ENCODE measurements around the gene NPW.

NPW gene

DNA sequence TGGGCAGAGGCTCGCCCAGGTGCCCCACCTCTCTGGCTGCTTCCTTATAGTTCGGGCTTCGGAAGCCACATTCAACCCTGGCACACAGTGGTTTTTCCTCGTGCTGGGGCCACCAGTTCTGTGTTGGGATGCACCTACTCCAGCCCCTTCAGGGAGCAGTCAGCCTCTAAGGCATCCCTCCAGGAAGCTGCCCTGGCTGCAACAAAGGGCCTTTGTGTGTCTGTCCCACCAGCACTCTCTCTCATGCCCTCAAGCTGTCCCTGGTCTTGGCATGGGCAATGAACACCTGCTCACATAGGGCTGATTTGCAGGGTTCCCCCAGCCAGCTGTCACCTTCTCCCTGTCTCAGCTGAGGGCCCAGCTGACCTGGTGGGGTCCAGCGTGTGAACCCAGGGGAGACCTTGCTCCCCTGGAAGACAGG is 37.6 kb upstream of the NPW start (continued):
- TF ChIP-seq, protein P1, sequence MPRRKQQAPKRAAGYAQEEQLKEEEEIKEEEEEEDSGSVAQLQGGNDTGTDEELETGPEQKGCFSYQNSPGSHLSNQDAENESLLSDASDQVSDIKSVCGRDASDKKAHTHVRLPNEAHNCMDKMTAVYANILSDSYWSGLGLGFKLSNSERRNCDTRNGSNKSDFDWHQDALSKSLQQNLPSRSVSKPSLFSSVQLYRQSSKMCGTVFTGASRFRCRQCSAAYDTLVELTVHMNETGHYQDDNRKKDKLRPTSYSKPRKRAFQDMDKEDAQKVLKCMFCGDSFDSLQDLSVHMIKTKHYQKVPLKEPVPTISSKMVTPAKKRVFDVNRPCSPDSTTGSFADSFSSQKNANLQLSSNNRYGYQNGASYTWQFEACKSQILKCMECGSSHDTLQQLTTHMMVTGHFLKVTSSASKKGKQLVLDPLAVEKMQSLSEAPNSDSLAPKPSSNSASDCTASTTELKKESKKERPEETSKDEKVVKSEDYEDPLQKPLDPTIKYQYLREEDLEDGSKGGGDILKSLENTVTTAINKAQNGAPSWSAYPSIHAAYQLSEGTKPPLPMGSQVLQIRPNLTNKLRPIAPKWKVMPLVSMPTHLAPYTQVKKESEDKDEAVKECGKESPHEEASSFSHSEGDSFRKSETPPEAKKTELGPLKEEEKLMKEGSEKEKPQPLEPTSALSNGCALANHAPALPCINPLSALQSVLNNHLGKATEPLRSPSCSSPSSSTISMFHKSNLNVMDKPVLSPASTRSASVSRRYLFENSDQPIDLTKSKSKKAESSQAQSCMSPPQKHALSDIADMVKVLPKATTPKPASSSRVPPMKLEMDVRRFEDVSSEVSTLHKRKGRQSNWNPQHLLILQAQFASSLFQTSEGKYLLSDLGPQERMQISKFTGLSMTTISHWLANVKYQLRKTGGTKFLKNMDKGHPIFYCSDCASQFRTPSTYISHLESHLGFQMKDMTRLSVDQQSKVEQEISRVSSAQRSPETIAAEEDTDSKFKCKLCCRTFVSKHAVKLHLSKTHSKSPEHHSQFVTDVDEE (CRISPR knock-in tag; IDR thresholded peaks at IDR 0.05) = no peak
- TF ChIP-seq ZFP3 (CRISPR knock-in tag; IDR thresholded peaks at IDR 0.05) (no peak), TCF4 (CRISPR knock-in tag; IDR thresholded peaks at IDR 0.05; ENCODE audit: borderline replicate concordance) (no peak), ARNTL (CRISPR knock-in tag; IDR thresholded peaks at IDR 0.05; ENCODE audit: borderline replicate concordance, low read depth) (no peak), ISL1 (CRISPR knock-in tag; IDR thresholded peaks at IDR 0.05) (no peak), OSR1 (CRISPR knock-in tag; IDR thresholded peaks at IDR 0.05) (no peak), SNAI2 (CRISPR knock-in tag; IDR thresholded peaks at IDR 0.05) (no peak), ZNF8 (CRISPR knock-in tag; IDR thresholded peaks at IDR 0.05) (no peak), TOX (CRISPR knock-in tag; IDR thresholded peaks at IDR 0.05; ENCODE audit: borderline replicate concordance) (no peak)
- TF ChIP-seq, protein P2, sequence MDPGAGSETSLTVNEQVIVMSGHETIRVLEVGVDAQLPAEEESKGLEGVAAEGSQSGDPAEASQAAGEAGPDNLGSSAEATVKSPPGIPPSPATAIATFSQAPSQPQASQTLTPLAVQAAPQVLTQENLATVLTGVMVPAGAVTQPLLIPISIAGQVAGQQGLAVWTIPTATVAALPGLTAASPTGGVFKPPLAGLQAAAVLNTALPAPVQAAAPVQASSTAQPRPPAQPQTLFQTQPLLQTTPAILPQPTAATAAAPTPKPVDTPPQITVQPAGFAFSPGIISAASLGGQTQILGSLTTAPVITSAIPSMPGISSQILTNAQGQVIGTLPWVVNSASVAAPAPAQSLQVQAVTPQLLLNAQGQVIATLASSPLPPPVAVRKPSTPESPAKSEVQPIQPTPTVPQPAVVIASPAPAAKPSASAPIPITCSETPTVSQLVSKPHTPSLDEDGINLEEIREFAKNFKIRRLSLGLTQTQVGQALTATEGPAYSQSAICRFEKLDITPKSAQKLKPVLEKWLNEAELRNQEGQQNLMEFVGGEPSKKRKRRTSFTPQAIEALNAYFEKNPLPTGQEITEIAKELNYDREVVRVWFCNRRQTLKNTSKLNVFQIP (CRISPR knock-in tag; IDR thresholded peaks at IDR 0.05; ENCODE audit: borderline replicate concordance, low read depth) = no peak

DNA sequence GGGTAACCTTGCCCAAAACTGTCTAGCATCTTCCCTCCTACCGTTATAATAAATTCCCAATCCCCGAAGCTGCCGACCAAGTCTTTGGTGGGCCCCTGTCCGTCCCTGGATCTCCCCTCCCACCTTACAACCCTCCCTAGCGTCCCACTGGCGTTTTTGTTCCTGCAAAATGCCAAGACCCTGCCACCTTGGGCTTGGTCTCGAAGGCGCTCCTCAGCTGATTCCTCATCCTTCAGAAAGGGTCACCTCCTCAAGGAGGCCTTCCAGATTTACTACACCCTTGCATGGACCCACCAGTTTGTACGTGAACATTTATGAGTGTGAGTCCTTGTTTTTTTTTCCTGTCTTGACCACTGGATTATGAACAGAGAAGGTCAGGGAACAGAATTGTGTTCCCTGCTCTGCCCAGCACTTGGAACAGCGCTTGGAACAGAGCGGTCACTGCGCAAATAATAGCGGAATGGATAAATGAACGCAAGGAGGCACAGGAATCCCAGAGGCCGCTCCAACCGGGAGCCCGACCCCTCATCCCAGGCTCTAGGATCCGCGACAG is 36.5 kb upstream of the NPW start:
- ATAC-seq = no peak
- TF ChIP-seq TCF4 (CRISPR knock-in tag; IDR thresholded peaks at IDR 0.05; ENCODE audit: borderline replicate concordance) = 0 out of 2 replicates have a peak, but pooled peaks have one; percentile 11
- no peak for TF ChIP-seq ZFP3 (CRISPR knock-in tag; IDR thresholded peaks at IDR 0.05)
- no peak for TF ChIP-seq ZFP30 (CRISPR knock-in tag; IDR thresholded peaks at IDR 0.05)

DNA sequence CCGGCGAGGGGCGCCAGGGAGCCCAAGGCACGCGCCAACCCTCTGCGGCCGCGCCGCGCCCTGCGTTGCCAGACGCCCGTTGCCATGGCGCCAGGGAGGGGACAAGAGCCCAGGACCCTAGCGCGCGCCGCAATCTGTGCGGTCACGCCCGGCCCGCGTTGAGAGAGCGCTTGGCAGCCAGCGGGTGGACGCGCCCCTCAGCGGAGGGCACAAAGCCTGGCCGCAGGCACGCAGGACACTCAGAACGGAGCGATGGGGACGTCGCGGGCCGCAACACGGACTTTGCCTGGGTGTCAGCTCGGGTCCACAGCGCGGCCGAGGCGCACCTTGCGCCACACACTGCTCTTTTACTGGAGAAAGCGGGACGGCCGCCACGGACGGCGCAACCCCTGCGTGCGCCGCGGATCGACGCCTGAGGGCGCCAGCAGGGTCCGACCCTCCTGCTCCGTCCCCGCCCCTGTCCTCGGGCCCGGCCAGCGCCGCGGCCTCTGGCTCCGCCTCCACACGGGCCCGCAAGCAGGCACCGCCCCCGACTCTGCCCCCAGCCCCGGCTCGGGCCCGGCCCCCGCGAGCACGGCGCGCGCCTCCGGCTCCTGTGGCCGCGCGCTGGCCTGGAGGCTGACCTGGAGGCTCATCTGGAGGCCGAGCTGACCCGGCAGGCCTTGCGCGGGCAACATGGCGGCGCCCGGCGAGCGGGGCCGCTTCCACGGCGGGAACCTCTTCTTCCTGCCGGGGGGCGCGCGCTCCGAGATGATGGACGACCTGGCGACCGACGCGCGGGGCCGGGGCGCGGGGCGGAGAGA is 35.8 kb upstream of the NPW start, which contains the start of gene GFER:
GFER (plus strand) TSS at position 650 of the 803 bp plus-strand sequence; CDS start at position 676, 26 bp downstream.
- peak; percentile 91 for ATAC-seq
- 0 out of 2 replicates have a peak, but pooled peaks have one; percentile 10 for TF ChIP-seq ZC3H10 (CRISPR knock-in tag; IDR thresholded peaks at IDR 0.05)
- no peak for TF ChIP-seq RARB (CRISPR knock-in tag; IDR thresholded peaks at IDR 0.05)
- TF ChIP-seq BACH2 (CRISPR knock-in tag; IDR thresholded peaks at IDR 0.05; ENCODE audit: borderline replicate concordance) = no peak
- TF ChIP-seq ESRRG (CRISPR knock-in tag; IDR thresholded peaks at IDR 0.05) = no peak
- TF ChIP-seq ZNF565 (CRISPR knock-in tag; conservative IDR thresholded peaks at IDR 0.05; ENCODE audit: low read depth) = peak; percentile 72; the same call in 1 of the 2 replicates
- no peak for TF ChIP-seq ARNTL (CRISPR knock-in tag; IDR thresholded peaks at IDR 0.05; ENCODE audit: borderline replicate concordance, low read depth)
- TF ChIP-seq ZNF8 (CRISPR knock-in tag; IDR thresholded peaks at IDR 0.05) = no peak
- TF ChIP-seq PPARA (CRISPR knock-in tag; IDR thresholded peaks at IDR 0.05; ENCODE audit: borderline replicate concordance) = no peak
- TF ChIP-seq SNAI2 (CRISPR knock-in tag; IDR thresholded peaks at IDR 0.05) = peak; percentile 94
- TF ChIP-seq ZFP3 (CRISPR knock-in tag; IDR thresholded peaks at IDR 0.05) = peak; percentile 70; the same call in 1 of the 2 replicates
- peak; percentile 77; the same call in 1 of the 2 replicates for TF ChIP-seq GLIS3 (CRISPR knock-in tag; IDR thresholded peaks at IDR 0.05)
- TF ChIP-seq ZFP30 (CRISPR knock-in tag; IDR thresholded peaks at IDR 0.05) = peak; percentile 26; the same call in 1 of the 2 replicates
- TF ChIP-seq, protein P3, sequence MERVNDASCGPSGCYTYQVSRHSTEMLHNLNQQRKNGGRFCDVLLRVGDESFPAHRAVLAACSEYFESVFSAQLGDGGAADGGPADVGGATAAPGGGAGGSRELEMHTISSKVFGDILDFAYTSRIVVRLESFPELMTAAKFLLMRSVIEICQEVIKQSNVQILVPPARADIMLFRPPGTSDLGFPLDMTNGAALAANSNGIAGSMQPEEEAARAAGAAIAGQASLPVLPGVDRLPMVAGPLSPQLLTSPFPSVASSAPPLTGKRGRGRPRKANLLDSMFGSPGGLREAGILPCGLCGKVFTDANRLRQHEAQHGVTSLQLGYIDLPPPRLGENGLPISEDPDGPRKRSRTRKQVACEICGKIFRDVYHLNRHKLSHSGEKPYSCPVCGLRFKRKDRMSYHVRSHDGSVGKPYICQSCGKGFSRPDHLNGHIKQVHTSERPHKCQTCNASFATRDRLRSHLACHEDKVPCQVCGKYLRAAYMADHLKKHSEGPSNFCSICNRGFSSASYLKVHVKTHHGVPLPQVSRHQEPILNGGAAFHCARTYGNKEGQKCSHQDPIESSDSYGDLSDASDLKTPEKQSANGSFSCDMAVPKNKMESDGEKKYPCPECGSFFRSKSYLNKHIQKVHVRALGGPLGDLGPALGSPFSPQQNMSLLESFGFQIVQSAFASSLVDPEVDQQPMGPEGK (CRISPR knock-in tag; IDR thresholded peaks at IDR 0.05; ENCODE audit: borderline replicate concordance) = no peak
- TF ChIP-seq, protein P1 (CRISPR knock-in tag; IDR thresholded peaks at IDR 0.05) = peak; percentile 89
- no peak; the same call in 1 of the 2 replicates for TF ChIP-seq ZNF70 (CRISPR knock-in tag; IDR thresholded peaks at IDR 0.05)
- TF ChIP-seq TCF4 (CRISPR knock-in tag; IDR thresholded peaks at IDR 0.05; ENCODE audit: borderline replicate concordance) = no peak
- no peak for TF ChIP-seq OSR1 (CRISPR knock-in tag; IDR thresholded peaks at IDR 0.05)
- TF ChIP-seq, protein P4, sequence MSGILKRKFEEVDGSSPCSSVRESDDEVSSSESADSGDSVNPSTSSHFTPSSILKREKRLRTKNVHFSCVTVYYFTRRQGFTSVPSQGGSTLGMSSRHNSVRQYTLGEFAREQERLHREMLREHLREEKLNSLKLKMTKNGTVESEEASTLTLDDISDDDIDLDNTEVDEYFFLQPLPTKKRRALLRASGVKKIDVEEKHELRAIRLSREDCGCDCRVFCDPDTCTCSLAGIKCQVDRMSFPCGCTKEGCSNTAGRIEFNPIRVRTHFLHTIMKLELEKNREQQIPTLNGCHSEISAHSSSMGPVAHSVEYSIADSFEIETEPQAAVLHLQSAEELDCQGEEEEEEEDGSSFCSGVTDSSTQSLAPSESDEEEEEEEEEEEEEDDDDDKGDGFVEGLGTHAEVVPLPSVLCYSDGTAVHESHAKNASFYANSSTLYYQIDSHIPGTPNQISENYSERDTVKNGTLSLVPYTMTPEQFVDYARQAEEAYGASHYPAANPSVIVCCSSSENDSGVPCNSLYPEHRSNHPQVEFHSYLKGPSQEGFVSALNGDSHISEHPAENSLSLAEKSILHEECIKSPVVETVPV (CRISPR knock-in tag; IDR thresholded peaks at IDR 0.05) = no peak
- TF ChIP-seq, protein P5, sequence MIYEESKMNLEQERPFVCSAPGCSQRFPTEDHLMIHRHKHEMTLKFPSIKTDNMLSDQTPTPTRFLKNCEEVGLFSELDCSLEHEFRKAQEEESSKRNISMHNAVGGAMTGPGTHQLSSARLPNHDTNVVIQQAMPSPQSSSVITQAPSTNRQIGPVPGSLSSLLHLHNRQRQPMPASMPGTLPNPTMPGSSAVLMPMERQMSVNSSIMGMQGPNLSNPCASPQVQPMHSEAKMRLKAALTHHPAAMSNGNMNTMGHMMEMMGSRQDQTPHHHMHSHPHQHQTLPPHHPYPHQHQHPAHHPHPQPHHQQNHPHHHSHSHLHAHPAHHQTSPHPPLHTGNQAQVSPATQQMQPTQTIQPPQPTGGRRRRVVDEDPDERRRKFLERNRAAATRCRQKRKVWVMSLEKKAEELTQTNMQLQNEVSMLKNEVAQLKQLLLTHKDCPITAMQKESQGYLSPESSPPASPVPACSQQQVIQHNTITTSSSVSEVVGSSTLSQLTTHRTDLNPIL (CRISPR knock-in tag; IDR thresholded peaks at IDR 0.05; ENCODE audit: low read depth) = no peak
- no peak for TF ChIP-seq TOX (CRISPR knock-in tag; IDR thresholded peaks at IDR 0.05; ENCODE audit: borderline replicate concordance)
